ENCODE data around the gene NTSR2. TPM values are rescaled to one million over a fixed set of nuclear protein-coding genes. Genes with fewer than 3 reads are reported as not detected.

Gene NTSR2
- total RNA-seq, 1 donor from 2014 or later: not detected

- DNase-seq: no peak
- ATAC-seq (ENCODE audit: low read depth): no peak
- no peaks in the 10 kb centered on the region for H3K36me3 Mint-ChIP-seq (ENCODE audit: low read depth)
- no peak overlapping the region for H3K27ac Mint-ChIP-seq
- H3K4me3 Mint-ChIP-seq: no peak overlapping the region
- CTCF ChIA-PET: no interaction called here
- H3K27me3 Mint-ChIP-seq: peaks cover 7% of the 10 kb centered on the region
- intact Hi-C loops (cut with micrococcal nuclease): no loop called here
- TF ChIP-seq CTCF (IDR thresholded peaks at IDR 0.05): no peak
- H3K4me1 Mint-ChIP-seq: no peaks in the 10 kb centered on the region
- no peaks in the 10 kb centered on the region for H3K9me3 Mint-ChIP-seq
- POLR2A ChIA-PET: no interaction called here
Measured at GRCh38 chr2:11637546-11637945, 32.4 kb downstream of the NTSR2 start.

- no peak overlapping the region for H3K4me3 Mint-ChIP-seq
- CTCF ChIA-PET: no interaction called here
- H3K4me1 Mint-ChIP-seq: no peaks in the 10 kb centered on the region
- POLR2A ChIA-PET: no interaction called here
- peaks cover 7% of the 10 kb centered on the region for H3K27me3 Mint-ChIP-seq
- H3K36me3 Mint-ChIP-seq (ENCODE audit: low read depth): no peaks in the 10 kb centered on the region
- ATAC-seq (ENCODE audit: low read depth) (no peak), DNase-seq (no peak)
- no peak overlapping the region for H3K27ac Mint-ChIP-seq
- no peaks in the 10 kb centered on the region for H3K9me3 Mint-ChIP-seq
- intact Hi-C loops (cut with micrococcal nuclease): no loop called here
- TF ChIP-seq CTCF (IDR thresholded peaks at IDR 0.05): no peak
Measured at GRCh38 chr2:11636593-11637295, 33.3 kb downstream of the NTSR2 start.

GRCh38 chr2:11635141-11635540, 34.9 kb downstream of the NTSR2 start:
- H3K9me3 Mint-ChIP-seq: no peaks in the 10 kb centered on the region
- H3K27ac Mint-ChIP-seq: no peak overlapping the region
- ChIA-PET CTCF (no interaction called here), POLR2A (no interaction called here)
- H3K4me1 Mint-ChIP-seq: no peaks in the 10 kb centered on the region
- DNase-seq (no peak), ATAC-seq (ENCODE audit: low read depth) (no peak)
- H3K27me3 Mint-ChIP-seq: peaks cover 5% of the 10 kb centered on the region
- no peaks in the 10 kb centered on the region for H3K36me3 Mint-ChIP-seq (ENCODE audit: low read depth)
- no peak for TF ChIP-seq CTCF (IDR thresholded peaks at IDR 0.05)
- no peak overlapping the region for H3K4me3 Mint-ChIP-seq
- intact Hi-C loops (cut with micrococcal nuclease): no loop called here

GRCh38 chr2:11634584-11634983, 35.4 kb downstream of the NTSR2 start:
- no peak overlapping the region for H3K4me3 Mint-ChIP-seq
- no peaks in the 10 kb centered on the region for H3K4me1 Mint-ChIP-seq
- no peak for ATAC-seq (ENCODE audit: low read depth)
- intact Hi-C loops (cut with micrococcal nuclease): no loop called here
- CTCF ChIA-PET: no interaction called here
- no peaks in the 10 kb centered on the region for H3K36me3 Mint-ChIP-seq (ENCODE audit: low read depth)
- DNase-seq: no peak
- no peaks in the 10 kb centered on the region for H3K9me3 Mint-ChIP-seq
- no peak overlapping the region for H3K27ac Mint-ChIP-seq
- peaks cover 5% of the 10 kb centered on the region for H3K27me3 Mint-ChIP-seq
- POLR2A ChIA-PET: no interaction called here
- TF ChIP-seq CTCF (IDR thresholded peaks at IDR 0.05): no peak

GRCh38 chr2:11633923-11634478, 36.0 kb downstream of the NTSR2 start:
- DNase-seq (no peak), ATAC-seq (ENCODE audit: low read depth) (no peak)
- TF ChIP-seq CTCF (IDR thresholded peaks at IDR 0.05): no peak
- ChIA-PET POLR2A (no interaction called here), CTCF (no interaction called here)
- Mint-ChIP-seq H3K27ac (no peak overlapping the region), H3K4me1 (no peaks in the 10 kb centered on the region), H3K4me3 (no peak overlapping the region), H3K9me3 (no peaks in the 10 kb centered on the region), H3K27me3 (peaks cover 5% of the 10 kb centered on the region), H3K36me3 (ENCODE audit: low read depth) (no peaks in the 10 kb centered on the region)
- intact Hi-C loops (cut with micrococcal nuclease): no loop called here

Data from activated B cell treated with CpG ODN at 0.5 μM for 24 hours (primary cell).